GM18951 (cell line): ENCODE data around the gene TCHP.

Source experiments
- POLR2A ChIP-seq: IDR thresholded peaks from 4 replicates; pipeline ENCODE4 v1.6.1; 2011; ENCODE audit warnings: mild to moderate bottlenecking; ENCODE audit not compliant: insufficient read length, insufficient read depth; ENCODE audit errors: extremely low read depth
- in situ Hi-C: fragments of 300-500 bp; cut with MboI; formaldehyde crosslinking; loops from one replicate; pipeline ENCODE4 v1.12.0; 2022; ENCODE audit warnings: low sequenced_read_pairs, mixed read lengths, inconsistent platforms; ENCODE audit not compliant: unreplicated experiment

Gene TCHP

DNA sequence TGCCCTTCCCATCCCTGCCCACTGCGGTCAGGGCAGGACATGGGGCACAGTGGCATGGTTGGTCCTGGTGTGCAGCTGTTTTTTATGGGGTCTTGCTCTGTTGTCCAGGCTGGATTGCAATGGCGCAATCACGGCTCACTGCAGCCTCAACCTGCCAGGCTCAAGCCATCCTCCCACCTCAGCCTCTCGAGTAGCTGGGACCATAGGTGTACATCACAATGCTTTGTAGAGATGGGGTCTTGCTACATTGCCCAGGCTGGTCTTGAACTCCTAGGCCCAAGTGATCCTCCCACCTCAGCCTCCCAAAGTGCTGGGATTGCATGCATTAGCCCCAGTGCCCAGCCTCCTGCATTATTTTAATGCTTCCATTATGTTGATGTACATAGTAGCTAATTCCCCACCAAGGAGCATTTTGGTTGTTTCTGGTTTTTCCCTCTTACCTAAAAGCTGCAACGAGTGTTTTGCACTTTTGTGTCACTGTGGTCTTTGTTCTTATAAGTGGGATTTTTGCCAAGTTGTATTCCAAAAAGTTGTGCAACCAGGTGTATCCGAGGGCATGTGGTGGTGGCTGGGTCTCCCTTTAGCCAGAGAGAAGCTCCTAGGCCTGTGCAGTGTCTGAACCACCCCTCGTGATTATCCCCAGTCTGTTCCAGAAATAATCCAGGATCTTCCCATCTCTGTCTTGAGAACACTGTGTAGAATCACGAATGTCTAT, 10.3 kb downstream of the TCHP start:
- no peak for TF ChIP-seq POLR2A
- in situ Hi-C loops = no loop called here

- no peak for TF ChIP-seq POLR2A
Measured at GRCh38 chr12:109910969-109911348, 10.9 kb downstream of the TCHP start.

DNA sequence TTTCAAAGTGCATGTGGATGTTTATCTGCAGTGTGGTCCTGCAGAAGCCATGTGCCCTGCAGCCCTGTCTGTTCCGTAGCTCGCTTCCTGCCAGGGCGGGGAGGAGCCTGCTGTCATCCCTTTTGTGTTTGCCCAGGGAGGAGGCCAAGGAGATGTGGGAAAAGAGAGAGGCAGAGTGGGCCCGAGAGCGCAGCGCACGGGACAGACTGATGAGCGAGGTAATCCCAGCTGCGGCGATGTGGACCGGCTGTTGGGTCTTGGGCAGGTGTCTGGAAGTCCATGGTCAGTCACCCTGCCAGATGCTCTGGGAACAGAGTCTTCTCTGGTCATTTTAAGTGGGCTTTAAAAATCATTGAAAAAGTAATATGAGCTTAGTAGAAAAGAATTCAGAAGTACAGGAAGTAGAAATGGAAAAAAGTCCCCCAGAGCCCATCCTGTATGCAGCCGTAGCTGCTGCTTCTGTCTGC, 12.8 kb downstream of the TCHP start:
- no peak for TF ChIP-seq POLR2A
- in situ Hi-C loops = no loop called here

More at GRCh38 chr12:109910969-109911348, 10.9 kb downstream of the TCHP start:
- in situ Hi-C loops = no loop called here

- no peak for TF ChIP-seq POLR2A
- in situ Hi-C loops = no loop called here
Measured at GRCh38 chr12:109914461-109914860, 14.4 kb downstream of the TCHP start.

DNA sequence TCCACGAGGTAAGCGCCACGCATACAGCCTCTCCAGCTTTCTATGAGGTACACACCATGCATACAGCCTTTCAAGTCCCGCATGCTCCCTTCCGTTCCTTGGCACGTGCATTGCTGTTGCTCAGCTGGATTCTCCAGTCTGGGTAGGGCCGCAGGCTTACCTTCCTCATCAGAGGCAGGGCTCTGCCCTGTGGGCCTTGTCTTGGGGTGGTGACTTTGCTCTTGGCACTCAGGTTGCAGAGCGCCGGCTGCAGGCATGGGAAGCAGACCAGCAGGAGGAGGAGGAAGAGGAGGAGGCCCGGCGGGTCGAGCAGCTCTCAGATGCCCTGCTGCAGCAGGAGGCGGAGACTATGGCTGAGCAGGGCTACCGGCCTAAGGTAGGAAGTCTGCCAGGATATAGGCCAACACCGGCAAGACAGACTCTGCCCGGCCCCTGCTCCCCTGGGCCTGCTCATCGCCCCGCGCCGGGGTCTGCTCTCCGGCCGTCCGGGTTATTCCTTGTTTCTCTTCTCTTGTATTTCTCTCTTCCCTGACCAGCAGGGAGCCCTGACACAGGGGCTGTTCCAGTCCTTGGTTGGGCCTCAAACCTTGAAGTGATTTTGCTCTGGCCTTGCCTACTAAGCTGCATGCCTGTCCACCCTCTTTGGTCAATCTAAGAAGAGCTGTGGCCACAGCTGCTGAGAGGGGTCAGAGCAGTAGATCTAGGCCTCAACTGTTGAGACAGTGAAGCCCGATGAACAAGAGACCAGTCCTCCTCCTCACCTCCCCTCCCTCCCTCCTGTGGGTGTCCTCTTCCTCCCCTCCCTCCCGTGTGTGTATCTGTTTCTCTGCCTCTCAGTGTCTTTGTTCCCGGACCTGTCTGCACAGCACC, 15.3 kb downstream of the TCHP start:
- no peak for TF ChIP-seq POLR2A
- in situ Hi-C loops = no loop called here

- in situ Hi-C loops = no loop called here
- no peak for TF ChIP-seq POLR2A
Measured at GRCh38 chr12:109916045-109916444, 16.0 kb downstream of the TCHP start.

DNA sequence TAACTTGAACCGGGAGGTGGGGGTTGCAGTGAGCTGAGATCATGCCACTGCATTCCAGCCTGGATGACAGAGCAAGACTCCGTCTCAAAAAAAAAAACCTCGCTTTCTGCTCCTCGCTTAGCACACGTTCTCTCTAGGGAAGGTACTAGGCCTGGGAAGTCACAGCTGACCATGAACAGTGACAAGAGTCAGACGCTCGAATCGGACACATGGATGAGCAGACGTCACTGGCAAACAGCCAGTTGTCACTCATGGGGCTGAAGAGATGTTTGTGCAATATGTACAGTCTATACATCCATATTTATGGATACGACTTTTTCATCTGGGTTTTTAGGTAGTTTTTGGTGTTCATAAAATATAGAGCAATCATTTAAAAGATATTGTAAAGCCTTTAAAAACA, 19.4 kb downstream of the TCHP start:
- in situ Hi-C loops = no loop called here
- no peak for TF ChIP-seq POLR2A

- in situ Hi-C loops = no loop called here
- no peak for TF ChIP-seq POLR2A
Measured at GRCh38 chr12:109920261-109920780, 20.2 kb downstream of the TCHP start.

GRCh38 chr12:109921982-109922381, 21.9 kb downstream of the TCHP start:
- in situ Hi-C loops = no loop called here
- no peak for TF ChIP-seq POLR2A

DNA sequence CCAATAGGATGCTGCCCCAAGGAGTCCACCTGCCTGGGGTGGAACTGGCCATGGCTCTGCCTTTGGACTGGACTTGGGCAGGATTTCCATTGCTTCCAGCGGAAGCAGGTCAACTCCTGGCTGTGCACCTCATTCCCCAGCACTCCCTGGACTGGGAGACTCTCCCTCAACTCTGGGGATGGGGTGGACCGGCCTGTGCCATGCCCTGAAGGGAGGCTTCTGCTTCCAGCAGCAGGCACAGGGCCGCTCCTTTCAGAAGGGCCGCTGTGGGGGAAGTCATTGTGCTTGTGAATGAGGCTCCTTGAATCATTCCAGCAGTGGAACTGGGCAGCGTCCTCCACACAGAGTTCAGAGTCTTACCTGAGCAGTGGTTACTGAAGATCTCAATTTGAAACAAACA, 23.0 kb downstream of the TCHP start:
- no peak for TF ChIP-seq POLR2A
- in situ Hi-C loops = no loop called here

DNA sequence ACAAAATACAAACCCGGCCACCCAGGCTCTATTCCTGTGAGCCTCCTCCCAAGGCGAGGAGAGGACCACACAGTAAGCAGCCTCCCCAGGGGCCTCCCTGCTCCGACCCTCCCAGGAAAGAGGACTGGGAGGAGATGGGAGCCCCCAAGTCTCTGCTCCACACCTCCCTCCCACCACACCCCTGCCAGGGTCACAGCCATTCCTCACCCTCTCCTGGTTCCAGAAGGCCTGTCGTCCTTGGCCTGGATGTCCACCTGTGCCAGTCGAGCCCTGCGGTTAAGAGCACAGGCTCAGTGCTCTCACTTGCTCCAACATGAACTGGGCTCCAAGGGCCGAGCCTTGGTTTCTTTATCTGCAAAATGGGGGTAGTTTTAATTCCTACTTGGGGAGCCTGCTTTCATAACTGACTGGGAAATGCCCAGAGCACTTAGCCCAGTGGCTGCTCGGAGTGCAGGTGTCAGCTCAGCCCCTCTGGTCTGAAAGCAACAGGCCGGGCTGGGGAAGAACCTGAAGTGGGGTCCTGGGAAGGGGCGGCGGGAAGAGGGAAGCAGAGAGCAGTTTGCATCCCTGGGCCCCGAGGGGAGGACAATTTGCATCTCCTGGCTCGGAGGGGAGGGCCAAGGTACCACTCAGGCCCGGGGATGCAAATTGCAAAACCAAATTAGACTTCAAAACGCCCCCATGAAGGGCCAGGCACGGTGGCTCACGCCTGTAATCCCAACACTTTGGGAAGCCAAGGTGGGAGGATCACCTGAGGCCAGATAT, 23.6 kb downstream of the TCHP start:
- no peak for TF ChIP-seq POLR2A
- in situ Hi-C loops = no loop called here

GRCh38 chr12:109925185-109925840, 25.2 kb downstream of the TCHP start:
- in situ Hi-C loops = no loop called here
- no peak for TF ChIP-seq POLR2A
